PC-3 (cell line): ENCODE data around the gene HBB.
"Not testable (repeated sequence)": the region's sequence is repeated elsewhere in the genome, so short reads cannot be mapped to it uniquely, and the experiment has no call there.

ENCODE experiments used
- EZH2phosphoT487 ChIP-seq: fragments of 300-600 bp; sonication (generic); IDR thresholded peaks from 2 replicates; pipeline ENCODE4 v1.6.1; 2018; ENCODE audit warnings: mild to moderate bottlenecking, antibody characterized with exemption, low read length, borderline replicate concordance
- TF ChIP-seq, protein P1 (sequence below): fragments of 300-600 bp; sonication (generic); conservative IDR thresholded peaks from 2 replicates; pipeline ENCODE4 v1.5.1; 2017; ENCODE audit warnings: antibody characterized with exemption, low read depth, mild to moderate bottlenecking, low read length

DNA sequence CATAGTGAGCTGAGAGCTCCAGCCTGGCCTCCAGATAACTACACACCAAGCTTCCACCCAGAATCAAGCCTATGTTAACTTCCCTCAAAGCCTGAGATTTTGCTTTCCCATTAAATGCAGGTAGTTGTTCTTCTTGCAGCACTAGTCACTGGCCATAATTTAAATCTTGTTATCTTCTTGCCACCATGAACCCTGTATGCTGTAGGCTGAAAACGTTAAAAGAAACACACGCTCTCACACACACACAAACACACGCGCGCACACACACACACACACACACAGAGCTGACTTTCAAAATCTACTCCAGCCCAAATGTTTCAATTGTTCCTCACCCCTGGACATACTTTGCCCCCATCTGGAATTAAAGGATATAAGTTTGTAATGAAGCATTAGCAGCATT lies 26.6 kb upstream of the HBB start:
- TF ChIP-seq, protein P1, sequence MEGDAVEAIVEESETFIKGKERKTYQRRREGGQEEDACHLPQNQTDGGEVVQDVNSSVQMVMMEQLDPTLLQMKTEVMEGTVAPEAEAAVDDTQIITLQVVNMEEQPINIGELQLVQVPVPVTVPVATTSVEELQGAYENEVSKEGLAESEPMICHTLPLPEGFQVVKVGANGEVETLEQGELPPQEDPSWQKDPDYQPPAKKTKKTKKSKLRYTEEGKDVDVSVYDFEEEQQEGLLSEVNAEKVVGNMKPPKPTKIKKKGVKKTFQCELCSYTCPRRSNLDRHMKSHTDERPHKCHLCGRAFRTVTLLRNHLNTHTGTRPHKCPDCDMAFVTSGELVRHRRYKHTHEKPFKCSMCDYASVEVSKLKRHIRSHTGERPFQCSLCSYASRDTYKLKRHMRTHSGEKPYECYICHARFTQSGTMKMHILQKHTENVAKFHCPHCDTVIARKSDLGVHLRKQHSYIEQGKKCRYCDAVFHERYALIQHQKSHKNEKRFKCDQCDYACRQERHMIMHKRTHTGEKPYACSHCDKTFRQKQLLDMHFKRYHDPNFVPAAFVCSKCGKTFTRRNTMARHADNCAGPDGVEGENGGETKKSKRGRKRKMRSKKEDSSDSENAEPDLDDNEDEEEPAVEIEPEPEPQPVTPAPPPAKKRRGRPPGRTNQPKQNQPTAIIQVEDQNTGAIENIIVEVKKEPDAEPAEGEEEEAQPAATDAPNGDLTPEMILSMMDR = not testable (repeated sequence)
- not testable (repeated sequence) for TF ChIP-seq EZH2phosphoT487
